HG03097 (cell line): ENCODE measurements around the gene CFAP53.
"Not testable (repeated sequence)": the region's sequence is repeated elsewhere in the genome, so short reads cannot be mapped to it uniquely, and the experiment has no call there.

Experiments used
- ATAC-seq: cut with Tn5 transposase; IDR thresholded peaks from one replicate; pipeline ENCODE4 v1.9.1; 2021; ENCODE audit not compliant: unreplicated experiment, low FRiP score

CFAP53 gene

DNA sequence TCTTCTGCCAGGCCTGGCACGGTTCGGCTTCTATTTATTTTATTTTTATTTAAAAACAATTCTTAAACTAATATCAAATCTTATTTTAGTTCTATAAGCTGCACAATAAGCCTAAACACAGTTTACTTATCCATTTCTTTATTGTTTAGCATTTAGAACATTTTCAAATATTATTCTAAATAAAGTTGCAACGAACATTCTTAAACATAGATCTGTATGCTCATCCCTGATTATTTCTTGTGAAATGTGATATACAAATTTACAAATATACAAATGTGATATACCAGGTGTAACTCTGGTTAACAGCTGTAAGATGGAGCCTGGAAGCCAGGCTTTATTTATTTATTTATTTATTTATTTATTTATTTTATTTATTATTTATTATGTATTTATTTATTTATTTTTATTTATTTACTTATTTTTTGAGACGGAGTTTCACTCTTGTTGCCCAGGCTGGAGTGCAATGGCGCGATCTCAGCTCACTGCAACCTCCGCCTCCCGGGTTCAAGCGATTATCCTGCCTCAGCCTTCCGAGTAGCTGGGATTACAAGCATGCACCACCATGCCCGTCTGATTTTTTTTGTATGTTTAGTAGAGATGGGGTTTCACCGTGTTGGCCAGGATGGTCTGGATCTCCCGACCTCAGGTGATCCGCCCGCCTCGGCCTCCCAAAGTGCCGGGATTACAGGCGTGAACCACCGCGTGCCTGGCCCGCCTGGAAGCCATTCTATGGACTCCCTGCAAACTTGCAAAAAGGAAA is 22.2 kb upstream of the CFAP53 start:
- not testable (repeated sequence) for ATAC-seq

DNA sequence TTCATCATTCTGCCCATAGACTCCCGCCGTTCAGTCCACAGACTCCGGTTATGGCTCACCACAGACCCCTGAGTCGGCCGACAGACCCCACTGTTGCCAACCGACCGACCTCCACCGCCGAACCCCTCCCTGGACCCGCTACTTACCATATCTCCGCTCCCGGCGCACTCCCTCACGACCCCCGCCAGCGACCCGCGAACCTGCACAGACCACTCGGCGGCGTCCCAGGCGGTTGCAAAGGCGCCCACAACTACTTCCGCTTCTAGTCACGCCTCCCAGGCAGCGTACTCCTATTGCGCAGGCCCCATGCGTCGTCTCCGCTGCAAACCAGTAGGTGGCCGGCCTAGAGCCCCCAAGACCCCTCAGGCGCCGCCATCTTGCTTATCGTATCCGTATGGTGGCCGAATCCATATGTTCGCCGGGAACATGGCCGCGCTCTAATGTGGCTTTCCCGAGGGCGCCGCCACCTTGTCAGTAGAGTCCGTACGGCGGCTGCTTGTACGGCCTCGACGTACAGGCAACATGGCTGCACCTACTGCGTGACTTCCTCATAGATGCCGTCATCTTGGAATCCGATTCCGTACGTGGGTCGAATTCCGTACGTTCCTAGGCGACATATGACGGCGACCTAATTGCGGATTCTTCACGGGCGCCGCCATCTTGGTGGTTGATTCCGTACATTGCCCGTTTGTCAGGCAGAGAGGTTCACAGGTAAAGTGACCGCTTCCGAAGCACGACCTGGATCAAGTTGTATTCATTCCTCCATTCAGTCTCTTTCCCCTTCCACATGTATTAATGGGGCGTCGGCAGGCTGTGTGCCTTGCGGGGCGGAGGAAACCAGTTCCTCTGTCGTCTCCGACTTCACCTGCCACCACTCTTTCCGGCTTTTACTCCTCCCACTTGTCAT is 21.4 kb upstream of the CFAP53 start, which contains the start of gene CXXC1:
TSS of gene CXXC1 (minus strand) at position 252 of the 907 bp plus-strand sequence. CDS start at position 149, 103 bp downstream.
- ATAC-seq = peak; percentile 92

DNA sequence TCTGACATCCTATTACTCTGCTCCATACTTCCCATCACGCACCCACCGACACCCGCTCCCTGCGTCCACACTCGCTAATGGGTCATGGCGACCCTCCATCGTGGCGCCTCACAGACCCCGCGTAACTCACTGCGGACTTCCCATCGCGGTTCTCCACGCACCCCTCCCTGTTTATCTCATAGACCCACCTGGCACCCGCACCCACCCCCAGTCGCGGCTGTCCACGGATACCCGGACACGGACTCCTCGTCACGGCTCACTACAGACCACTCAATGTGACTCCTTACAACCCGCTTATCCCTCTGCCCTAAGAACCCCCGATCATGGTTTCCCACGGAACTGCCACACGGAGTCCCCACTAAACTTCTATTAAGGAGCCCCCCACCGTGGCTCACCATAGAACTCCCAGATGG is 20.7 kb upstream of the CFAP53 start:
- no peak for ATAC-seq

DNA sequence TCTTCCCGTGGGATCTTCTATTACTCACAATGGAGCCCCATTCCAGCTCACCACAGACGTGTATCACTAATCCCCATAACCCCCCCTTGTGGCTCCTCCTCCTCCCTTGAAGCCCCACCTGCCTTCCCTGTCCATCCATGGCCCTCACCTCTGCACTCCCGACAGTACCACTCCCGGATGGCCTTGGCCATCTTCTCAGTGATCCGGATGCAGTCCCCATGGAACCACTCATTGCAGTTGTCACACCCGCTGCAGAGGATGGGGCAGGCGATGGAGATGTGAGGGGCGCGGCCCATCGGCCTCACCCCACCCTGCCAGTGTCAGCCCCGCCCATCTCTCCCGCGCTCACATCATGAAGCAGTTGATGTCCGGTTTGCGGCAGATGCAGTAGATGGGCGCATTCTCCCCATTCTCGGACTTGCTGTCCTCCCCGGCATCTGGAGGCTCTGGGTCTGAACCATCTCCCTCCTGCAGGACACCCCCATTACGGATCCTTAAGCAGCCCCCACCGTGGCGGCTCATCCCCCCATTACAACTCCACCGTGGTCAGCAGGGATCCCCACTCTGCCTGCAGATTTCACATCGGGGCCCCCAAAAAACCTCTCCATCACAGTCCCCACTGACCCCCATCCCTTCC is 20.2 kb upstream of the CFAP53 start:
- ATAC-seq = no peak

DNA sequence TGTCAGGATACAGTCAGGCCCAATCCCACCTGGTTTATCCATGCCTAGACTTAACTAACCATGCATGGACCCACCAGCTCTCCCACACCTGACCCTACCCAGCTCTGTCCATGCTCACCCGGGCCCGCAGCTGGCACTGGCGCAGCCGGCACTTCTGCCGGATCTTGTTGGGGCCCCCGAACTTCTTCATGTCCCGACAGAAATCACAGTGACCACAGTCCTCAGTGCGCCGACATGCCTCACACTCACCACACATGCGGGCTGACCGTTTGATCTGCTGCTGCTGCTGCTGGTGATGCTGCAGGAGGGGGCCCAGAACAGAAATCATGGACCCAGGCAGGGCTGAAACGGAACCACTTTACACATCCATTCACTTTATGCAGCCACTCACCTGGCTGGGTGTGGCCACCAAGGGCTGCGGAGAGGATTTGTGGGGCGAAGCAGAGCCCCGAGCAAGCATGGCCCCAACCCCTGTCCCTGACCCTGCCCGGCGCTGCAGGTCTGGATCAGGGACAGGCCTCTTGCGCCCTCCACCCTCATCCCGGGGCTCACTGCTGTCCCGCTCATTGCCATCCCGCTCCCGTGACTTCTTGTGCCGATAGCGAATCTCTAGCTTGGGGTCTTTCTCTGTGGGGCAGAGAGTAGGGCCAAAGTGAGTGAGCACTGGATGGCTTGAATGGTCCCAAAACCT is 19.5 kb upstream of the CFAP53 start:
- ATAC-seq = no peak

DNA sequence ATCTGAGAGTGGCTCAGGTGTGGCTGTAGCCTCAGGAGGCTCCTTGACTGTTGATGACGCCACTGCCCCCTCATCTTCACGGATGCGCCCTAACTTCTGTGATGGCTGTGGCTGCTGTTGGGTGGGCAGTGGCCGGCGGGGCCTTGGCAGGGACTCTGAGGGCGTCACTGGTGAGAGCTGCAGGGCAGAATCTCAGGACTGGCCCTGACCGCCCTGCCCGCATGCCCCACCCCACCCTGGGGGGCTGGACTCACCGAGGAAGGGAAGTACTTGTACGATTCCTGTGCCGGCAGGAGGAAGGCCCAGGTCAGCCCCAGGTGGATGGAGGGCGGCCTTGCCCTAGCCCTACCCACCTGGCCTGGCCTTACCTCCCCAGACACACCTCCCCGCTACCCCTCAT is 18.8 kb upstream of the CFAP53 start:
- no peak for ATAC-seq

DNA sequence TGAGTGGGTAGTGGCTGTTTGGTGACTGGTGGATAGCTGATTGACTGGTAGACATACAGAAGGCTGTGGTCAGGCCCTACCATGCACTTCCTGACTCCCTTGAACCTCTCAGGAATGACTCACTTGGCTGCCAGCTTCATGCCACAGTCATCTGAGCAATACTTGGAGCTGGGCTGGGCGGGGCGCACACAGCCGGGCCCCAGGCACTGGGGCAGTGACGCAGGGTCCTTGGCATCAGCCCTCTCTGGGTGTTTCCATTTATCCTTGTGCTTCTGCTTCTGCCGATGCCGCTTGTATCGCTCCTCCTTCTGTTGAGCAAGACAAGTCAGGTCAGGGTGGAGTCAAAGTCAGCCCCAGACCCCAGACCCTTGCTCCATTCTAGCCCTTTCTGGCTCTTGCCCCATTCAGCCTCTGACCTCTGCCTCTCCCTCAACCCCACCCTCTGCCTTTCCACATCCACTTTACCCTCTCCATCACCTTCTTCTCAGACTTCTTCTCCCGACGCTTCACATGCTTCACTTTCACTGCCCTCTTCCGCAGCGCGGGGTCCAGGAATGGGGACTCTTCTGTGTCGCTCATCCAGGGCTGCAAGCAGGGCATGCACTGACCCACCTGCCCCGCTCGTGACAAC is 18.1 kb upstream of the CFAP53 start:
- ATAC-seq = no peak

DNA sequence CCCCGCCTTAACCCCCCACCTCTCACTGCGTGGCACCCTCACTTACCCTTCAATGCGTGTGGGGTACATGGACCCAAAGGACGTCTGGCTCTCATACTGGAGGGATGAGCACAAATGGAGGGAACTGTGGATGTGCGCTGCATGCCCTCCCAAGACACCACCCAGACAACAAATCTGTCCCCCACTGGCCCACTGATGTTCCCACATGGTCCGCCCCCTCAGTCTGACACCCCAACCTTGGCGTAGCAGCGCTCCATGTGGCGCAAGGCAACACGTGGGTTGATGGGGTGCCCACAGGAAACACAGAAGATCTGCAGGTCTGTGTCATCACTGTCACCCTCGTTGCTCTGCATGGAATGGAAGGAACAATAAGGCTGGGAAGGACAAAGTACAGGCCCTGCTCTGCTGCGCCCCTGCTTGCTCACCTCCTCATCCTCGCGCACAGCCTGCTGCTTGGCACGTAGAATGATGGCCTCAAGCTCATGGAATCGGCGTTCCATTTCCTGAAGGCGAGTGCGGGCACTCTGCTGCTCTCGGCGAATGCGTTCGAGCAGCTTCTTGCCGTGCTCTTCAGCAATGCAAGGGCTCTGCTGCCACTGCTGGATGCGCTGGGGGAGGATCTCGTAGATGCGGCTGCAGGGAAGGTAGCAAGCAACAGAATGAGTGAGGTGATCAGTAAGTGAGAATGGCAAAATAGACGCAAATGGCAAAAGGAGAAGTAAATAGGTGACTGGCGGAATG is 17.3 kb upstream of the CFAP53 start:
- ATAC-seq = no peak

DNA sequence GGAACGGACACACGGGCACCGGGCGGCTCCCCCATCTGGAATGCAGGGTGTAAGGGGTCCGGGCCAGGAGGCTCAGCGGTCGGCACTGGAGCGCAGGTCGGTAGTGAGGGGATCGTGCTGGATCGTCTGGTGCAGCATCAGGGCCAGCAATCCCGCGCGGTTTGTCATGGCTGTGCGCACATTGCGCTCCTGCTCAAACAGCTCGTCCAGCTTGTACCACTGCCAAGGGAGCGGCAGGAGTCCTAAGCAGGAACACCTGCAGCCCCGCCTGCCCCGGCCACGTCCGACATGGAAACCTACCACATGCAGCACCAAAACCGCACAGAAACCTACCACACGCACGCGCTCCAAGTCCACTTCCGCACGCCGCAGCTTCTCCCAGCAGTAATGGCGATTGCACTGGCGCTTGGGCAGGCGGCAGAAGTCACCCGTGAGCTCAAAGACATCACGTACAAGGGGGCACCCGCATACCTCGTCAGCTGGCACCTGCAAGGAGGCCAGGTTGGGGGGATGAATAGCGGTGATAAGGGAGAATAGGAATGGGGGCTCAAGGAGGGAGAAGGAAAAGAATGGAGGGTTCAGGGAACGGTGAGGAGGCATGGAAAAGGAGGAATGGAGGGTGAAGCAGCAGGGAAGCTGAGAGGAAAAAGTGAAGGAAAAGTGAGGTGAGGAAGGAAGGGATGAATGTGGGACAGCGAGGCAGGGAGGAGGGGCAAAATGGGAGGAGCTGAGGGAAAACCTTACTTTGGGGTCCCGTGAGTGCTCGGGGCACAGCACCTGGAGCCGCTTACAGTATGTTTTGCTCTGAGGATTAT is 16.4 kb upstream of the CFAP53 start:
- no peak for ATAC-seq

DNA sequence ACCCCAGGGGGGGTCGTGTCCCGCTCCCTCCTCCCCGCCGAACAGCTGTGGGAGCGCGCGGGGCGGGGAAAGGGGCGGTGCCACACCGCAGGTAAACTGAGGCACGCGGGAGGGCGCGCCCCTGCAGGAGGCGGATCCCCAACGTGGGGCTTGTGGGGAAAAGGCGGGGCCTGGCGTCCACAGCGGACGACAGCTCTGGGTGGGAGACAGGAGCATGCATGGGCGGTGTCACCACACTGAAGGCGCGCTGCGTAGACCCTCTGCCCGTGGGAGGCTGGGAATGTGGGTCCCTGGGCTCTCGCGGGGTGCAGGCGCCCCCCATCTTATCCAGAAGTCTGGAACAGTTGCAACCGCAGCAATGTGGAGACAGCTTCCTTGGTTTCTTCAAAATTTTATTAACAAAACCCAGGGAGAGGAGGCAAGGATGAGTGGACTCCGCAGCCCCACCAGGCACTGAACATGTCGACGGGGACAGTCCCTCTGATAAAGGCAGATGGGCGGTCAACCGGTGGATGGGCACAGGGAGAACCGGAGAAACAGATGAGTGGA is 15.8 kb upstream of the CFAP53 start:
- ATAC-seq = no peak

DNA sequence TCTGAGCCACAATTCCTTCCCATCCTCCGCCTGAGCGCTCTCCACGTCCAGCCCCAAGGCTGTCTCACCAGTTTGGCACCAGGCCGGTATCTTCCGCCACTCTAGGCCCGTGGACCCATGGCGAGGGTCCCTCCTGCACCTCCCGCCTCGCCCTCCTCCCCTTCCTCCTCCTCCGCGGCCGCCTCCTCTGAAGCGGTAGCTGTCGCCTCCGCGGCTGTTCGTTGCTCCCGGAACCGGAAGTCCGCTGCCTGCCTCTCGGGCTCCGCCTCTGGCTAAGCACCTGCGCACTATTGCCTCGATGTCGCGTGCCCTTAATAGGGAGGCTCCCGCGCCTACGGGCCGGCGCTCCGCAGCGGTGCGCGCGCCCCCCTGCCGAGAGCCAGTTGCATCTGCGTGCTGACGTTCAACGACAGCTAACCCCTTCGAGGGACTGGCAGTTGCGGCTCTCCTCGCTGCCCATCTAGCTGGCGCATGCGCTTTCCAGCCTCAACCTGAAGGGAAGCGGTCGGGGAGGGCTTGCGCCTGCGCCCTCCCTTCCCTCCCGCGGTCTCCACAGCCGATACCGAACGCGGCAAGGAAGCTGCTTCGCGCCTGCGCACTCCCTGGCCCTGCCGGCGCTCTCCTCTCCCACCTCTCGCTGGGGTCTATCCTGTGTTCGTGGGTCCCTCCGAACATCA is 15.1 kb upstream of the CFAP53 start, which contains the start of gene MBD1:
TSS of gene MBD1 (minus strand) at position 229 of the 677 bp plus-strand sequence. CDS start 1,531 bp downstream, outside the sequence.
- peak; percentile 84 for ATAC-seq

DNA sequence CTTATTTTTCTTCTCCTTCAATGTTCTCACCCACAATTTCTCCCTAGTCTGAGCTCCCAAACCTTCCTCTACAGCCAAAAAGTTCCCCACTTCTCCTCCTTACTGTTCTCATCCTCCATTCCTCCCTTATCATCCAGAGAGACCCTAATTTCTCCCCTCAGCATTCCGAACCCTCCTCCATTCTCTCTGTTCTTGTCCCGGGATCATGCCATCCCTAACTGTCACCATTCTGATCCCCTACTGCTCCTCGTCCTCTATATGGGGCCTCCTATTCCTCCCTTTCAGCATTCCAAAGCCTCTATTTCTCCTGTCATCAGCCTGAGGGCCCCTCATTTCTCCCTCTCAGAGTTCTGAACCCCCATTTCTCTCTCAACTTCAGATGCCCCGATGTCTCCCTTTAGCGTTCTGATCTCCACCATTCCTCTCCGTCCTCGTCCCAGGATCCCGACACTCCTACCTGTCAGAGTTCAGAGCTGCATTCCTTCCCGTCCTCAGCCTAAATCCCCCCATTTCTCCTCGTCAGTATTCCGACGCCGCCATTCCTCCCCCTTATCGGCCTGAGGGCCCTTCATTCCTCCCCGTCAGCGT is 14.5 kb upstream of the CFAP53 start:
- no peak for ATAC-seq

DNA sequence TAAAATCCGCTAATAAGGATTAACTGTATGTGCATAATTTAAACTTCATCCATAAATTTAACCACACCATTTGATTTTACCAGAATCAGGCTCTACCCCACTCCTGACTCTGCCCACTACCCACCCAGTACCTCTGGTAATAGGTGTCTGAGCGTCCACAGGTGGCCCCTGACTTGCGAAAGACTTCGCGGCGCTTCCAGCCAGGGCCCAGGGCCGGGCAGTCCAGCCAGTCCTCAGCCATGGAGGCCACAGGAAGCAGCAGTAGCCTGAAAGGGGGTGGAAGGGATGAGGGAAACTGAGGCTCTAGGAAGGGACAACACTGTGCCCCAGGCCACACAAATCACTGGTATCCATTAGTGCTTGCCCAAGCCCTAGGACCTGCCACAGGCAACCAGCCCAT is 13.5 kb upstream of the CFAP53 start:
- no peak for ATAC-seq

DNA sequence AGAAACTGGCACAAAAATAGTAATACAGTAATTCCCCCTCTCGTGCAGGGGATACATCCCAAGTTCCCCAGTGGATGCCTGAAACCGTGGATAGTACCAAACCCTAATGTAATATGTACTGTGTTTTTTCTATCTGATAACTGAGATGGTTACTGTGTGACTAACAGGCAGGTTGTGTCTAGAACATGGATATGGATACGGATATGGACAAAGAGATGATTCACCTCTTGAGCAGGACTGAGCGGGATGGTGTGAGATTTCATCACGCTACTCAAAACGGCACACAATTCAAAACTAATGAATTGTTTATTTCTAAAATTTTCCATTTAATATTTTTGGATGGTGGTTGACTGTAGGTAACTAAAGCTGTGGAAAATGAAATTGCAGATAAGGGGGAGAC is 11.6 kb upstream of the CFAP53 start:
- ATAC-seq = no peak

DNA sequence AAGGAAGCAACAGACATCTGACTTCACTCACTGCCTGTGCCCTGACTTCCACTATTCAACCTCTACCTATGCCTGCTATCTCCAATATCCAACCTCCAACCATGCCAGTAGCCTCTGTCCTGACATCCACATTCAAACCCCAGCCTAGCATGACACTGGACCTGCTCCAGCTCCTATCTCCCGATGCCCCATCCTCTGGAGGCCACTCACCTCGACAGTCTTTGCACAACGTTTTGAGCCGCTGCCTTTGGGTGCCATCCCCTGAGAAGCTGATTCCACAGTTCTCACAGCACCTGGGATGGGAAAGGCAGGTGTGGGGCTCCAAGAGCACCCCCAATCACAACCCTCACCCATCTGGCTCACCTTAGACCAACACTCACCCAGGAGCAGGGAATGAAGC is 10.2 kb upstream of the CFAP53 start:
- no peak for ATAC-seq

DNA sequence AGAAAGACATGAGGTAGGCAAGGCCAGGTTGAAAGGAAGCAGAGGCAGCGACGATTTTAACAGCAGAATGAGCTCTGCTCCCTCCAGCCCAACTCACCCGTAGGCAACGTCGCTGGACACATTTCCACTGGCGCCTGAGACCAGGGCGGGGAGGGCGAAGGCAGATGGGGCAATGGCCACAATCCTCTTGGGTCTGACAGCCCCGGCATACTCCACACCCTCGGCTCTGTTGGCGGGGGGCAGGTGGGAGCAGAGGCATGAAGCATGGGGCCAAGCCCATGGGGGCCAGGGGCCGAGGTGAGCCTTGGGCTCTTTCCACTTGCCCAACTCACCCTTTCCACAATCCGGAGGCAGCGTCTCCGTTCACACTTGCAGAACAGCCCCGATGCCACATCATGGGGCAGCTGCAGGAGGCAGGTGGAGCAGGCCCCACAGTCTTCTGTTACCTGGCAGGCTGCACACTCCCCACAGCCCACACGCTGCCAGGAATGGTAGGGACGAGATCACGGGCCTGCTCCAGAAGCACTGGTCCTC is 9.3 kb upstream of the CFAP53 start:
- ATAC-seq = no peak

DNA sequence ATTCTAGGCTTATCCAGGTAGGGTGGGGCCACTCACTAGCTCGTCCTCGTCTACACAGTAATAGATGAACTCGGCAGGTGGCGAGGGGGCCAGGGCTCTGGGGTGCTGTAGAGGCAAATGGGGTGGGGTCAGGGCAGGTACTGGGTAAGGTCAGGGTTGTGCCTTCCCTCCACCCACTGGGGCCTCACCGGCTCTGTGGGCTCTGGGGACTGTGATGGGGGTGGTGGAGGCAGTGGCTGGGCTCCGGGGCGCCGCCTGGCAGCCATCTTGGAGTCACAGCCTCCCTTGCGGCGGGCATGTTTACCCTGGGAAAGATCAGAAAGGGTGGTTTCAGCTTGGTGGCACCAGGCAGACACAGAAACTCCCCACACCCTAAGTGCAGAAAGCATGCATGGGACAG is 8.6 kb upstream of the CFAP53 start:
- ATAC-seq = no peak
